Common myeloid progenitor, CD34-positive (primary cell): ENCODE data around the gene CIRBP.
A peak's percentile ranks its signal among the peaks of the same experiment; 100 is the strongest.
"Not testable (repeated sequence)": the region's sequence is repeated elsewhere in the genome, so short reads cannot be mapped to it uniquely, and the experiment has no call there.

Experiments
- CTCF ChIA-PET: fragments of 350-600 bp; sonication (Branson Sonifier 250); formaldehyde crosslinking; loops from one replicate; lab custom pipeline; 2021; ENCODE audit warnings: antibody characterized with exemption; lab: Charles Lee
- POLR2A ChIA-PET: fragments of 350-600 bp; sonication (Branson Sonifier 250); formaldehyde crosslinking; loops from one replicate; lab custom pipeline; 2021; ENCODE audit warnings: antibody characterized with exemption; lab: Charles Lee
- DNase-seq, 3 donors: peaks; one replicate each; pipeline versions ENCODE4 v3.0.0 to v3.0.0-alpha.2; 2013
- H3K27ac ChIP-seq, 2 experiments: 1 replicate in 1 of 2; 2 replicates in 1 of 2; pipeline ENCODE4 v1.7.0; 2013; ENCODE audit warnings: inconsistent platforms in 2 of 2, low read length in 2 of 2, mild to moderate bottlenecking in 2 of 2, low read depth in 1 of 2, moderate library complexity in 1 of 2; ENCODE audit not compliant: severe bottlenecking in 2 of 2, insufficient read depth in 1 of 2, poor library complexity in 1 of 2
- H3K27me3 ChIP-seq, 5 experiments: replicated peaks in 2 of 5; 1 replicate in 3 of 5; 2 replicates in 2 of 5; pipeline versions ENCODE4 v1.6.1 to v1.7.0; 2013; ENCODE audit warnings: low read length in 4 of 5, mild to moderate bottlenecking in 2 of 5, moderate library complexity in 2 of 5, inconsistent platforms in 1 of 5; ENCODE audit not compliant: insufficient read depth in 5 of 5, control insufficient read depth in 4 of 5
- H3K36me3 ChIP-seq, 4 experiments: 1 replicate in 2 of 4; 2 replicates in 2 of 4; pipeline versions ENCODE4 v1.6.1 to v1.7.0; 2013; ENCODE audit warnings: low read length in 3 of 4, control low read depth in 1 of 4, mild to moderate bottlenecking in 1 of 4; ENCODE audit not compliant: control insufficient read depth in 4 of 4, insufficient read depth in 4 of 4
- H3K4me1 ChIP-seq, 4 experiments: 1 replicate in 3 of 4; 2 replicates in 1 of 4; pipeline versions ENCODE4 v1.6.1 to v1.7.1; 2013; ENCODE audit warnings: low read length in 3 of 4, mild to moderate bottlenecking in 3 of 4, control low read depth in 1 of 4, inconsistent platforms in 1 of 4, moderate library complexity in 1 of 4; ENCODE audit not compliant: control insufficient read depth in 4 of 4, insufficient read depth in 4 of 4; ENCODE audit errors: control extremely low read depth in 1 of 4
- H3K4me3 ChIP-seq, 7 experiments: 1 replicate in 4 of 7; 2 replicates in 3 of 7; pipeline versions ENCODE4 v1.5.1 to v1.7.0; 2013; ENCODE audit warnings: mild to moderate bottlenecking in 7 of 7, low read length in 6 of 7, moderate library complexity in 6 of 7, inconsistent platforms in 2 of 7, low read depth in 2 of 7, control low read depth in 1 of 7; ENCODE audit not compliant: insufficient read depth in 4 of 7, control insufficient read depth in 1 of 7; ENCODE audit errors: extremely low read depth in 1 of 7
- H3K9me3 ChIP-seq, 5 experiments: 1 replicate in 4 of 5; 2 replicates in 1 of 5; pipeline versions ENCODE4 v1.6.1 to v1.7.1; 2013; ENCODE audit warnings: low read length in 4 of 5, mild to moderate bottlenecking in 2 of 5, inconsistent platforms in 1 of 5, low read depth in 1 of 5, moderate library complexity in 1 of 5; ENCODE audit not compliant: control insufficient read depth in 4 of 5, insufficient read depth in 2 of 5; ENCODE audit errors: control extremely low read depth in 1 of 5
- WGBS: methylation state at CpG from one replicate; pipeline ENCODE4 v1.1.5; 2013; ENCODE audit not compliant: insufficient coverage; 5-methylcytosine and 5-hydroxymethylcytosine counted together

CIRBP gene

DNA sequence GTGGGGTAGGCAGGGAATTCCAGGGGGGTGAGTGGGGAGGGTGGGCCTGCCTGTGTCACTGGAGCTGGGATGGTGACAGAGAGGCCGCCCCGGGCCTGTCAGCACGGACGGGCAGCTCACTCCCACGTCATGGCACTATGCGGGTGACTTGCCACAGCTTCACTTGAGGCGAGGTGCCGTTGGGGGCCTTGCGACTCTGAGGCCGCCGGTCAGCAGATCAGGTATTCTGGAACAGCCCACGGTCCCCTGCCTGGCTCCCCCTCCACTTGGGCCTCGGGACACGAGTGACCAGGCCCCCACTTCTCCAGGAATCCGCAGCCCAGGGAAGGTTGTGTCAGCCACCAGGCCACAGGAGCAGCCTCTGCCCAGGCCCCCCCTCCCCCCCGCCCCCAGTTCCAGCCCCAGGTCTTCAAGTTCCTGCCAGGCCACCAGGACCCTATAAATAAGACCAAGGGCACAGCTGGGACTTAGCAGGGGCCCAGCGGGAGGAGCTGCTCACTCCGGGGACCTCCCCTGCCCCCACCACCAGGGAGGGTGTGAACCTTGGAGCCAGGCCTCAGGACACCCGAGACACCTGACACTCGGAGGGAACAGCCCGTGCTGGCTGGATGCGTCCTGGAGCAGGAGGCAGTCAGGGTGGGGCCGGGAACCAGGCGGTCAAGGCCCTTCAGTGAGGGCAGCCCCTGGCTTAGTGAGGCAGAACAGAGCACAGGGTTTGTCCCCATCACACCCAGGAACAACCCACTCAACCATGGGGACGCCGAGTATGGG lies 23.5 kb upstream of the CIRBP start:
- Histone ChIP-seq H3K4me1 (peaks cover 0 to 58% (median 50%) of the 10 kb centered on the region in 4 experiments), H3K27ac (no peak overlapping the region), H3K4me3 (no peak overlapping the region), H3K9me3 (no peaks in the 10 kb centered on the region), H3K36me3 (peaks cover 0 to 19% (median 0%) of the 10 kb centered on the region in 4 experiments), H3K27me3 (no peaks in the 10 kb centered on the region)
- no peak for DNase-seq
- 88% methylated on average over 19 of the region's 26 CpGs for WGBS
- POLR2A ChIA-PET = interaction anchor here (4.0 to 4.2 kb wide), 2 partner anchors 21 to 23 kb away, joined by 32 to 70 read pairs; partner anchors contain the start of gene CIRBP
- CTCF ChIA-PET = interaction anchor here (1.5 to 5.3 kb wide), 2 partner anchors 15 to 209 kb away, joined by 3 to 268 read pairs; partner anchors contain the start of gene CIRBP

- not testable (repeated sequence) for H3K27ac ChIP-seq, H3K27me3 ChIP-seq, DNase-seq, H3K4me3 ChIP-seq, H3K9me3 ChIP-seq
- H3K4me1 ChIP-seq = peaks cover 0 to 54% (median 46%) of the 10 kb centered on the region in 4 experiments
- POLR2A ChIA-PET = interaction anchor here (4.0 to 4.2 kb wide), 2 partner anchors 20 to 23 kb away, joined by 32 to 70 read pairs; partner anchors contain the start of gene CIRBP
- 92% methylated on average over 15 of the region's 27 CpGs for WGBS
- H3K36me3 ChIP-seq = peaks cover 0 to 21% (median 3%) of the 10 kb centered on the region in 4 experiments
- CTCF ChIA-PET = interaction anchor here (5.3 kb wide), 1 partner anchor 15 kb away, joined by 268 read pairs; the partner anchor contains the start of gene CIRBP
Observed at GRCh38 chr19:1246265-1247087, 22.7 kb upstream of the CIRBP start.

- Histone ChIP-seq H3K9me3 (no peaks in the 10 kb centered on the region), H3K36me3 (peaks cover 0 to 25% (median 5%) of the 10 kb centered on the region in 4 experiments), H3K4me3 (peak overlapping the region; percentile 51 to 86 (median 71)), H3K27ac (peak overlapping the region; percentile 33 to 94), H3K27me3 (no peaks in the 10 kb centered on the region), H3K4me1 (peaks cover 0 to 56% (median 44%) of the 10 kb centered on the region in 4 experiments)
- CTCF ChIA-PET = interaction anchor here (5.3 kb wide), 1 partner anchor 13 kb away, joined by 268 read pairs; the partner anchor contains the start of gene CIRBP
- POLR2A ChIA-PET = no interaction called here
- DNase-seq = no peak
- 91% methylated on average over 4 of the region's 8 CpGs for WGBS
Observed at GRCh38 chr19:1247748-1248138, 21.4 kb upstream of the CIRBP start.

DNA sequence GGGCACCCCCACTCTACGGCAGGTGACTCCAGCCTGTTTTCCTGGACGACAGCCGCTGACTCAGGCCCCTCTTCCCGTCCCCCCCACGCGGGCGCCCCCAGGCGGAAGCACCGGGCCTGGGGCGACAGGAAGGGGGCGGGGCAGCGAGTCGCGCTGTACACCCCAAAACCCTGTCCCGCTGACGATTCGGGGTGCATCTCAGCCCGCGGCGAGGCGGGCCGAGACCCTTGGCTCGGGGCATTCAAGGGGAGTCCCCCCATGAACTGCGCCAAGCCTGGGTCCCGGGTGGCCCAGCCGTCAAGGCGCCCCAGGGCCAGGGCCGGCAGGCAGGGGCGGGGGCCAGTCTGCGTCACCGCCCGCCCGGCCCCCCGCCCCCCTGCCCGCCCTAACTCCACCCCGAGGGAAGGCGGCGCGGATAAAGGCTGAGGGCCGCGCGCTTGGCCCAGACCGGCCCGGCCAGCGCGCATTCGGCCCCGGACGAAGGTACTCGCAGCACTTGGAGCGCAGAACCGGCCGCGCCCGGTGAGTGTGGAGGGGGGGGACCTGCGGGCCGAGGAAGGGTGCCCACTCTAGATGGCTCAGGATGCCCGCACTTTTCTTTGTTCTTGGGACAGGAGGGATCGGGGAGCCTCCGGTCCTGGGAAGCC lies 20.9 kb upstream of the CIRBP start, which contains the start of gene MIDN:
TSS of gene MIDN (plus strand) at position 445 of the 647 bp plus-strand sequence. CDS start 1,714 bp downstream, outside the sequence.
- 0% methylated on average over 36 of the region's 60 CpGs for WGBS
- peak; percentile 78 to 91 (median 88) for DNase-seq
- Histone ChIP-seq H3K27ac (peak within 1 kb of the TSS; percentile 83 to 94), H3K4me1 (peaks cover 0 to 55% (median 43%) of the 10 kb centered on the region in 4 experiments), H3K36me3 (peaks cover 0 to 25% (median 5%) of the 10 kb centered on the region in 4 experiments), H3K4me3 (peak within 1 kb of the TSS; percentile 56 to 86 (median 71)), H3K9me3 (no peaks in the 10 kb centered on the region), H3K27me3 (no peaks in the 10 kb centered on the region)
- ChIA-PET CTCF (no interaction called here), POLR2A (interaction anchor here (1.0 to 2.6 kb wide), 4 partner anchors 13 to 27 kb away, joined by 4 to 22 read pairs (median 12); partner anchors contain the start of genes CIRBP and FAM174C)

DNA sequence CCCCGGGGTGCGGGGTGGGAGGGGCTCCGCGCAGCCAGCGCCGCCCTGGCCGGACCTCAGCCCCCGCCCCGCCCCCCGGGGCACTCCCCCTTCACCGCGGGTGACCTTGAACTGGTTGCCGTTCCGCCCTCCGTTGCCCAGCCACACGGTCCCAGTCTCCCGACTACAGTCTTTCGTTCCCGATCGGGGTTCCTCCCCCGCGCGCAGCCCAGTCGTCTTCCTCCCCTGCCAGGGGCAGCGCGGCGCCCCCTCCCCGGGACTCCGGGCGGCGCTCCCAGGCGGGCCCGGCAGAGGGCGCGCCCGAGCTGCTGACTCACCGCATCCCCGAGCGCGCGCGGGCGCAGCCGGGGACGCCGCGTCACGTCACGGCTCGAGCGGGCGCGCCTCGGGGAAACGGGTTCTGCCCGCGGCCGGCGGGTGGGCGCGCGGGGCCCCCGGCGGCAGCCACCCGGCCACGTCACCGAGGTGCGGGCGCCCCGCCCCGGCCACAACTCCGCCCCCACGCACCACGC lies 20.3 kb upstream of the CIRBP start:
- peak overlapping the region; percentile 56 to 86 (median 71) for H3K4me3 ChIP-seq
- H3K27me3 ChIP-seq = no peaks in the 10 kb centered on the region
- peak overlapping the region; percentile 83 to 94 for H3K27ac ChIP-seq
- under 1% methylated on average over 57 of the region's 74 CpGs for WGBS
- peak; percentile 84 to 92 (median 91) for DNase-seq
- no peaks in the 10 kb centered on the region for H3K9me3 ChIP-seq
- H3K36me3 ChIP-seq = peaks cover 0 to 25% (median 5%) of the 10 kb centered on the region in 4 experiments
- H3K4me1 ChIP-seq = peaks cover 0 to 55% (median 46%) of the 10 kb centered on the region in 4 experiments
- ChIA-PET CTCF (no interaction called here), POLR2A (interaction anchor here (0.6 to 2.6 kb wide), 5 partner anchors 13 to 121 kb away, joined by 4 to 22 read pairs (median 5); partner anchors contain the start of genes CIRBP and FAM174C)
